SU-DHL-6 (cell line): ENCODE measurements around the gene MYLK2.

Source experiments
- H2AFZ ChIP-seq: fragments of 200-600 bp; sonication (generic); 2 replicates; pipeline ENCODE4 v1.6.1; 2014; ENCODE audit warnings: low read depth, mild to moderate bottlenecking, moderate library complexity, mixed read lengths, antibody characterized with exemption, low read length; ENCODE audit not compliant: severe bottlenecking
- H3F3A ChIP-seq: fragments of 200-600 bp; shearing (Covaris generic); 2 replicates; pipeline ENCODE4 v1.6.0; 2016; ENCODE audit warnings: antibody characterized with exemption, mild to moderate bottlenecking; ENCODE audit not compliant: insufficient read depth
- H3K27ac ChIP-seq: fragments of 200-600 bp; sonication (generic); 2 replicates; pipeline ENCODE4 v1.5.1; 2016; ENCODE audit warnings: low read depth, mild to moderate bottlenecking, low read length, moderate library complexity, mixed read lengths
- H3K27me3 ChIP-seq: fragments of 200-600 bp; sonication (generic), shearing (Covaris generic); 2 replicates; pipeline ENCODE4 v1.6.0; 2014; ENCODE audit warnings: mild to moderate bottlenecking, low read length
- H3K36me3 ChIP-seq: fragments of 200-600 bp; sonication (generic); 2 replicates; pipeline ENCODE4 v1.6.1; 2014; ENCODE audit warnings: mild to moderate bottlenecking, low read length, mixed read lengths
- H3K4me2 ChIP-seq: fragments of 300-600, 200-600 bp; shearing (Covaris generic), sonication (generic); 2 replicates; pipeline ENCODE4 v1.6.0; 2014; ENCODE audit warnings: low read length, low read depth, mild to moderate bottlenecking; ENCODE audit not compliant: poor library complexity, severe bottlenecking
- H3K4me3 ChIP-seq: fragments of 200-600 bp; sonication (generic); 2 replicates; pipeline ENCODE4 v1.5.1; 2014; ENCODE audit warnings: antibody characterized with exemption, low read length, mild to moderate bottlenecking, mixed read lengths; ENCODE audit not compliant: insufficient read depth, poor library complexity, severe bottlenecking
- H3K79me2 ChIP-seq: fragments of 200-600 bp; sonication (generic); 2 replicates; pipeline ENCODE4 v1.6.1; 2014; ENCODE audit warnings: mild to moderate bottlenecking, low read length, moderate library complexity; ENCODE audit not compliant: insufficient read depth
- H3K9ac ChIP-seq: fragments of 200-600 bp; sonication (generic); 2 replicates; pipeline ENCODE4 v1.7.0; 2014; ENCODE audit warnings: mild to moderate bottlenecking, low read length
- H3K9me2 ChIP-seq: fragments of 200-600 bp; sonication (generic); replicated peaks from 2 replicates; pipeline ENCODE4 v1.6.1; 2014; ENCODE audit warnings: low read length; ENCODE audit not compliant: insufficient read depth
- H3K9me3 ChIP-seq: fragments of 200-600 bp; sonication (generic); 2 replicates; pipeline ENCODE4 v1.6.1; 2014; ENCODE audit warnings: low read length, mixed read lengths; ENCODE audit not compliant: insufficient read depth
- H4K20me1 ChIP-seq: fragments of 200-600 bp; sonication (generic); 2 replicates; pipeline ENCODE4 v1.6.1; 2014; ENCODE audit warnings: low read depth, mild to moderate bottlenecking, antibody characterized with exemption, low read length, moderate library complexity, mixed read lengths
- CTCF ChIP-seq: fragments of 200-600 bp; sonication (generic); IDR thresholded peaks from one replicate; pipeline ENCODE4 v1.5.1; 2017; ENCODE audit warnings: antibody characterized with exemption, mild to moderate bottlenecking, low read length, moderate library complexity; ENCODE audit not compliant: insufficient read depth, poor library complexity, severe bottlenecking
- EZH2phosphoT487 ChIP-seq: fragments of 200-600 bp; sonication (generic), shearing (Covaris generic); conservative IDR thresholded peaks from 2 replicates; pipeline ENCODE4 v1.6.1; 2018; ENCODE audit warnings: mild to moderate bottlenecking, antibody characterized with exemption, low read length, moderate library complexity, mixed read lengths

Gene MYLK2

GRCh38 chr20:31833130-31833930 is 14.2 kb downstream of the MYLK2 start:
- H4K20me1 ChIP-seq: no peaks in the 10 kb centered on the region
- TF ChIP-seq EZH2phosphoT487 (no peak), CTCF (peak; percentile 73)
- no peaks in the 10 kb centered on the region for H3F3A ChIP-seq
- no peaks in the 10 kb centered on the region for H3K9me3 ChIP-seq
- no peaks in the 10 kb centered on the region for H3K79me2 ChIP-seq
- no peak overlapping the region for H3K4me2 ChIP-seq
- H3K4me3 ChIP-seq: no peak overlapping the region
- no peaks in the 10 kb centered on the region for H3K36me3 ChIP-seq
- no peaks in the 10 kb centered on the region for H3K9me2 ChIP-seq
- no peaks in the 10 kb centered on the region for H3K27me3 ChIP-seq
- no peak overlapping the region for H2AFZ ChIP-seq
- no peak overlapping the region for H3K27ac ChIP-seq
- no peak overlapping the region for H3K9ac ChIP-seq

- Histone ChIP-seq H3K9ac (no peak overlapping the region), H4K20me1 (no peaks in the 10 kb centered on the region), H3K27ac (no peak overlapping the region), H3K27me3 (no peaks in the 10 kb centered on the region), H3K79me2 (no peaks in the 10 kb centered on the region), H2AFZ (no peak overlapping the region), H3F3A (no peaks in the 10 kb centered on the region), H3K9me3 (no peaks in the 10 kb centered on the region), H3K36me3 (no peaks in the 10 kb centered on the region), H3K9me2 (no peaks in the 10 kb centered on the region), H3K4me2 (no peak overlapping the region), H3K4me3 (no peak overlapping the region)
- TF ChIP-seq EZH2phosphoT487 (no peak), CTCF (no peak)
Measured at GRCh38 chr20:31833931-31834521, 14.9 kb downstream of the MYLK2 start.

DNA sequence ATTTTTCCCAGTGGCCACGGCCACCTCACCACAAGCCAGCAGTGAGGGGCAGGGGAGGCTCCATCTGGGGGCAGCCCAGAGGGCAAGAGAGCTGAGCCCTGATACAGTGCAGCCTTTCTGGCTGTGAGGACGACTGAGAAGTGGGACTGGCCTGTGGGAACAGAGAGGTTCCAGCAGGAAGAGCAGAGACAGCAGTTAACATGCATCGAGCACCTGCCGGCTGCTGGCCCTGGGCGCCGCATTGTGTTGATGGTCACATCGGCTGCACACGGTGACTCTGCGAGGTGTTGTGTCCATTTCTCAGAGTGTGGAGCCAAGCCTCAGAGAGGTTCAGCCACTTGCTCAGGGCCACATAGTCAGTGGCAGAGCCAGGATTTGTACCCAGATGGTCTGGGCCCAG is 16.4 kb downstream of the MYLK2 start:
- no peaks in the 10 kb centered on the region for H3K27me3 ChIP-seq
- no peak overlapping the region for H3K4me2 ChIP-seq
- no peaks in the 10 kb centered on the region for H3F3A ChIP-seq
- H3K4me3 ChIP-seq: no peak overlapping the region
- no peak overlapping the region for H2AFZ ChIP-seq
- TF ChIP-seq CTCF: no peak
- TF ChIP-seq EZH2phosphoT487: no peak
- H3K9me2 ChIP-seq: no peaks in the 10 kb centered on the region
- no peaks in the 10 kb centered on the region for H3K79me2 ChIP-seq
- H3K9me3 ChIP-seq: no peaks in the 10 kb centered on the region
- no peak overlapping the region for H3K27ac ChIP-seq
- no peaks in the 10 kb centered on the region for H3K36me3 ChIP-seq
- no peaks in the 10 kb centered on the region for H4K20me1 ChIP-seq
- no peak overlapping the region for H3K9ac ChIP-seq
